ACC112 (cell line): ENCODE data around the gene NPR1.
"Not testable (repeated sequence)": the region's sequence is repeated elsewhere in the genome, so short reads cannot be mapped to it uniquely, and the experiment has no call there.

Experiments
- H2AFZ ChIP-seq: fragments of 200-600 bp; sonication (generic); one replicate; pipeline ENCODE4 v1.6.0; 2017; ENCODE audit warnings: antibody characterized with exemption, low read length; ENCODE audit not compliant: unreplicated experiment
- H3K27ac ChIP-seq: fragments of 200-600 bp; sonication (generic); 2 replicates; pipeline ENCODE4 v1.5.1; 2014; ENCODE audit warnings: low read depth, mild to moderate bottlenecking, antibody characterized with exemption, low read length, moderate library complexity
- H3K27me3 ChIP-seq: fragments of 200-600 bp; sonication (generic); 2 replicates; pipeline ENCODE4 v1.6.1; 2014; ENCODE audit warnings: mild to moderate bottlenecking, antibody characterized with exemption, low read length, moderate library complexity, mixed read lengths; ENCODE audit not compliant: insufficient read depth
- H3K36me3 ChIP-seq: fragments of 200-600 bp; sonication (generic); 2 replicates; pipeline ENCODE4 v1.6.1; 2016; ENCODE audit warnings: mild to moderate bottlenecking, antibody characterized with exemption, low read length, moderate library complexity, mixed read lengths; ENCODE audit not compliant: insufficient read depth
- H3K4me1 ChIP-seq: fragments of 200-600 bp; sonication (generic); one replicate; pipeline ENCODE4 v1.6.1; 2016; ENCODE audit warnings: low read length, mixed read lengths; ENCODE audit not compliant: insufficient read depth, unreplicated experiment, control insufficient read depth
- H3K4me3 ChIP-seq: fragments of 200-600 bp; sonication (generic); 2 replicates; pipeline ENCODE4 v1.5.1; 2014; ENCODE audit warnings: mild to moderate bottlenecking, low read depth, low read length
- H3K79me2 ChIP-seq: fragments of 200-600 bp; sonication (generic); one replicate; pipeline ENCODE4 v1.6.0; 2016; ENCODE audit warnings: low read length; ENCODE audit not compliant: control insufficient read depth, unreplicated experiment, insufficient read depth

The NPR1 gene

GRCh38 chr1:153698020-153698922 lies 19.8 kb downstream of the NPR1 start:
- no peaks in the 10 kb centered on the region for H3K36me3 ChIP-seq
- H3K27ac ChIP-seq: peak overlapping the region; percentile 12; the same call in 1 of the 2 replicates
- peaks cover 26% of the 10 kb centered on the region for H3K4me1 ChIP-seq
- H2AFZ ChIP-seq: peak overlapping the region; percentile 94
- no peak overlapping the region for H3K4me3 ChIP-seq
- H3K27me3 ChIP-seq: no peaks in the 10 kb centered on the region
- H3K79me2 ChIP-seq: no peaks in the 10 kb centered on the region

GRCh38 chr1:153698923-153699714 lies 20.6 kb downstream of the NPR1 start:
- Histone ChIP-seq H2AFZ (peak overlapping the region; percentile 39), H3K79me2 (no peaks in the 10 kb centered on the region), H3K27me3 (no peaks in the 10 kb centered on the region), H3K4me3 (no peak overlapping the region), H3K36me3 (no peaks in the 10 kb centered on the region), H3K27ac (no peak overlapping the region), H3K4me1 (peaks cover 26% of the 10 kb centered on the region)

GRCh38 chr1:153699768-153700167 lies 21.3 kb downstream of the NPR1 start:
- H3K4me1 ChIP-seq: peaks cover 26% of the 10 kb centered on the region
- H3K36me3 ChIP-seq: no peaks in the 10 kb centered on the region
- no peak overlapping the region for H3K27ac ChIP-seq
- H3K79me2 ChIP-seq: no peaks in the 10 kb centered on the region
- H3K27me3 ChIP-seq: no peaks in the 10 kb centered on the region
- peak overlapping the region; percentile 39 for H2AFZ ChIP-seq
- no peak overlapping the region for H3K4me3 ChIP-seq

- no peaks in the 10 kb centered on the region for H3K27me3 ChIP-seq
- H2AFZ ChIP-seq: no peak overlapping the region
- no peaks in the 10 kb centered on the region for H3K36me3 ChIP-seq
- no peaks in the 10 kb centered on the region for H3K79me2 ChIP-seq
- H3K4me1 ChIP-seq: no peaks in the 10 kb centered on the region
- no peak overlapping the region for H3K27ac ChIP-seq
- no peak overlapping the region for H3K4me3 ChIP-seq
Observed at GRCh38 chr1:153705484-153705883, 27.0 kb downstream of the NPR1 start.

- no peaks in the 10 kb centered on the region for H3K79me2 ChIP-seq
- H3K27ac ChIP-seq: no peak overlapping the region
- H3K36me3 ChIP-seq: no peaks in the 10 kb centered on the region
- H3K27me3 ChIP-seq: no peaks in the 10 kb centered on the region
- no peaks in the 10 kb centered on the region for H3K4me1 ChIP-seq
- no peak overlapping the region for H2AFZ ChIP-seq
- H3K4me3 ChIP-seq: no peak overlapping the region
Observed at GRCh38 chr1:153711026-153711425, 32.5 kb downstream of the NPR1 start.

GRCh38 chr1:153716211-153716610 lies 37.7 kb downstream of the NPR1 start:
- not testable (repeated sequence) for H3K36me3 ChIP-seq, H3K4me1 ChIP-seq, H3K27me3 ChIP-seq

GRCh38 chr1:153717330-153717729 lies 38.8 kb downstream of the NPR1 start:
- no peaks in the 10 kb centered on the region for H3K36me3 ChIP-seq
- no peaks in the 10 kb centered on the region for H3K4me1 ChIP-seq
- H3K79me2 ChIP-seq: no peaks in the 10 kb centered on the region
- no peaks in the 10 kb centered on the region for H3K27me3 ChIP-seq
- no peak overlapping the region for H3K4me3 ChIP-seq
- H3K27ac ChIP-seq: no peak overlapping the region
- H2AFZ ChIP-seq: no peak overlapping the region

More at GRCh38 chr1:153716211-153716610, 37.7 kb downstream of the NPR1 start:
- H2AFZ ChIP-seq, H3K4me3 ChIP-seq, H3K27ac ChIP-seq, H3K79me2 ChIP-seq: not testable (repeated sequence)

- no peaks in the 10 kb centered on the region for H3K36me3 ChIP-seq
- no peaks in the 10 kb centered on the region for H3K4me1 ChIP-seq
- H3K27ac ChIP-seq: no peak overlapping the region
Observed at GRCh38 chr1:153723687-153724086, 45.2 kb downstream of the NPR1 start.

GRCh38 chr1:153724634-153725033 lies 46.1 kb downstream of the NPR1 start:
- H3K4me1 ChIP-seq, H3K4me3 ChIP-seq, H2AFZ ChIP-seq, H3K36me3 ChIP-seq, H3K27ac ChIP-seq, H3K27me3 ChIP-seq: not testable (repeated sequence)
- peaks cover 14% of the 10 kb centered on the region for H3K79me2 ChIP-seq

More at GRCh38 chr1:153723687-153724086, 45.2 kb downstream of the NPR1 start:
- peaks cover 7% of the 10 kb centered on the region for H3K79me2 ChIP-seq
- no peak overlapping the region for H3K4me3 ChIP-seq
- no peaks in the 10 kb centered on the region for H3K27me3 ChIP-seq
- no peak overlapping the region for H2AFZ ChIP-seq

- Histone ChIP-seq H3K4me1 (peaks cover 23% of the 10 kb centered on the region), H3K4me3 (peak within 1 kb of the TSS; percentile 99), H3K79me2 (peaks cover 22% of the 10 kb centered on the region)
Observed at GRCh38 chr1:153727463-153728304, 49.2 kb downstream of the NPR1 start, which contains the start of gene INTS3. INTS3 (plus strand) TSS chr1:153728050; CDS start chr1:153728635, 585 bp downstream.

More at GRCh38 chr1:153727463-153728304, 49.2 kb downstream of the NPR1 start, which contains the start of gene INTS3:
- H3K27me3 ChIP-seq: no peaks in the 10 kb centered on the region
- H3K27ac ChIP-seq: peak within 1 kb of the TSS; percentile 80
- peak within 1 kb of the TSS; percentile 87 for H2AFZ ChIP-seq
- no peaks in the 10 kb centered on the region for H3K36me3 ChIP-seq
